HG02852 (cell line): Measurements from ENCODE around the gene DNAJA1.
A peak's percentile ranks its signal among the peaks of the same experiment; 100 is the strongest.

Source experiments
- ATAC-seq: cut with Tn5 transposase; IDR thresholded peaks from one replicate; pipeline ENCODE4 v1.9.1; 2021; ENCODE audit warnings: mild to moderate bottlenecking, moderate library complexity; ENCODE audit not compliant: unreplicated experiment

DNAJA1 gene

DNA sequence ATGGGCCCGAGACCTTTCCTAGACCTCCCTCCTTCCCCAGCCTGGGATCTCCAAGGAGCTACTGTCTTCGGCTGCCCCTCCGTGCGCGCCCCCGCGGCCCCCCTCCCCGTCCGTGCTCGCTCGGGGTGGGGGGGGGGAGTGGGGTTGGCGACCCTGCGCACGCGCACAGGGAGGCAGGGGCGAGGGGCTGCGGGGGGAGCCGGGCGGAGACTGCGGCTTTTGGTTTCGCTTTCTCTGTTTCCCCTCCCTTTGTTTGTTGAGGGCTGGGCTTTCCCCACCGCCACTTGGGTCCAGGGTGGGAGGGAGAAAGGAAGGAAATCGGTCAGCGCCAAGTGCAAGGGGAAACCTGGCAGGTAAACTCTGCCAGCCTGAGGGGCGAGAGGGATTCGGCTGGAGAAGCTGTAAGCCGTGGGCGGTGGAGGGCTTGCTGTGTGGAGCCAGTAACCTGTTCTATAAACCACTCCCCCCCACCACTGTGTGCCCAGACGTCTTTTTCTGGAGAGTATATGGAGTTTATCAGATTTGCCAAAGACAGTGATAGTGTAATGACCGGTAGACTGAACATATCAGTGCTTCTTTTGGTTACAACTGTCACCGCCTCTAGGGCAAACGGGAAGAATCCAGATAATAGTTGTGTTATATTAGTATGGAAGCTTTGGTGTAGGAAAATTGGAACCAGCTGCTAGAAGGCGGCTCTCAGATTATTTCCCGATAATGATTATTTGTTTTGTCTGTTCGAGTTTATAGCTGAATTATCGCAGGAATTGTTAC, 684 bp downstream of the DNAJA1 start:
- peak; percentile 47 for ATAC-seq

DNA sequence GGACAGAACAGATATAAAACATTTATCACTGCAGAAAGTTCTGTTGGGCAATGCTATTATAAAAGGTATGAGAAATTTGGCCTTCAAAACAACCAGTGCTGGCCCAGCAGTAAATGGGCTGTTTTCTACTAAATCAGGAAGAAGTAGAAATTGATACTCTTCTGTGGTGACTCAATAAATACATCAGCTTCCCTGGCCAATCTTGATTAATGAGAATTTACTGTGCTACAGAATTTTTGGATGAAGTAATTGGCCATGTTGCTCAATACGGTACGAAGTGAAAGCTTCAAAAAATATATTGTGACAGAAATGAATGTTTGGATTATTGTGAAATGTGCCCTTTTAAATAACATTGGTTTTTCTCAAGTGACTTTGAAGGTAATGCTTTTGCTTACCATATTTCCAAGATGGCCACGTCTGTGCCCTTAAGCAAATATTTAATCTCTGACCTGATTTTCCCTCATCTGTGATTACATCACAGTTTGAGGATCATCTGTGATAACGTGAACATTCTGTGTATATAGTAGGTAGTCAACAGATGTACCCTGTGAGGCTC, 4.2 kb downstream of the DNAJA1 start:
- no peak for ATAC-seq

DNA sequence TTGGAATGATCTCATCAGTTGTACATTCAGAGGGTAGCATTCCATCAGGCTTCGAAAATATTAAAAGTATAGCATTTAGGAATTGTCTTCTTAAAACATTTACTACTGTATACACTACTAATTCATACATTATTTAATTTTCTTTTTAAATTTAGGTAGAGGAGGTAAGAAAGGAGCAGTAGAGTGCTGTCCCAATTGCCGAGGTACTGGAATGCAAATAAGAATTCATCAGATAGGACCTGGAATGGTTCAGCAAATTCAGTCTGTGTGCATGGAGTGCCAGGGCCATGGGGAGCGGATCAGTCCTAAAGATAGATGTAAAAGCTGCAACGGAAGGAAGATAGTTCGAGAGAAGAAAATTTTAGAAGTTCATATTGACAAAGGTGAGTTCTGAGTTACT, 5.2 kb downstream of the DNAJA1 start:
- ATAC-seq, result no peak

DNA sequence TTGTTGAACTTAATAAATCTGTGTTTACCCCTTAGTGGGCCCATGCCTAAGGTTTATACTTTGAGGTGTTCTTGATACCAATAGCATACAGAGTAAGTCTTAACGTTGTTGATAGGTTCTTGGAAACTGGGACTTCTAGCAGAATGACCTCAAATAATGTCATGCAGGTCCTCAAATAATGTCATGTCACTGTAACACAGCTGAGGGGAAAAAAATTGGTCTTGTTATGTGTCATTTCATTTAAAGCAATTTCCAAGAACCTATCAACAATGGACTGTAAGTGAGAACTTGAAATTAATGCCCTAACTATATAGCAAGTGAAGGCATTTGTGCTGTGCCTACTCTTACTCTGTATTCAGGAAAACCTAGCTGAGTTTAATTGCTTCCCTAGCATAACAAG, 7.2 kb downstream of the DNAJA1 start:
- no peak for ATAC-seq

DNA sequence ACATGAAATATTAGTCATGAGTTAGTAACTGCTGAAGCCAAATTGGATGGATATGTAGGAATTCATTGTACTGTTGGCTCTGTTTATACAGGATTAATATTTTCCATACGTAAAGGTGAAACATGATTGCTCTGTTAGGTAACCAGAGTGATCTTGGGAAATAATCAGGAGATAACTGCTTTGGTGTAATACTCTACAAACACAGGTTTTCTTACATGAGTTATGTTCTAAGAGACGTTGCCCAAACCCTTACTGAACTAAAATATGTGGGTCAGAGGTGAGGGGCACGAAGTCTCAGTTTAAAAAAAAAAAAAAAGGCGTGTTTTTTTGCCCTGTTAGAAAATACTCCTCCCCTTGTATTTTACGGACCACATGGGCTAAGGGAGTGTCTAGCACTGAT, 7.8 kb downstream of the DNAJA1 start:
- ATAC-seq, result no peak

DNA sequence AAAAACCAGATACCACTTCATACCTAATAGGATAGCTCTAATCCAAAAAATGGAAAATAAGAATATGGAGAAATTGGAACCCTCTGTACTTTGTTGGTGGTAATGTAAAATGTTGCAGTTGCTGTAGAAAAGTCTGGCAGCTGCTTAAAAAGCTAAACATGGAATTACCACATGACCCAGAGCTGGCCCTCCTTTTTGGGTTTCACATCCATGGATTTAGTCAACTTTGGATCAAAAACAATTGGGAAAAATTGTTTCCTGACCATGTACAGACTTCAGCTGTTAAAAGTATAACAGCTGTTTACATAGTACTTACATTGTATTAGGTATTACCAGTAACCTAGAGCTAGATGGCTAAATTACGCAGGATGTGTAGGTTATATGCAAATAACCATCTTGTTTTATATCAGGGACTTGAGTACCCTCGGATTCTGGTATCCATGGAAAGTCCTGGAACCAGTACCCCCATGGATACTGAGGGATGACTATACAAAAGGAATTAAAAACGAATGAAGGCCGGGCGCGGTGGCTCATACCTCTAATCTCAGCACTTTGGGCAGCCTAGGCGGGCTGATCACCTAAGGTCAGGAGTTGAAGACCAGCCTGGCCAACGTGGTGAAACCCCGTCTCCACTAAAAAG, 15.8 kb downstream of the DNAJA1 start:
- ATAC-seq, result no peak

DNA sequence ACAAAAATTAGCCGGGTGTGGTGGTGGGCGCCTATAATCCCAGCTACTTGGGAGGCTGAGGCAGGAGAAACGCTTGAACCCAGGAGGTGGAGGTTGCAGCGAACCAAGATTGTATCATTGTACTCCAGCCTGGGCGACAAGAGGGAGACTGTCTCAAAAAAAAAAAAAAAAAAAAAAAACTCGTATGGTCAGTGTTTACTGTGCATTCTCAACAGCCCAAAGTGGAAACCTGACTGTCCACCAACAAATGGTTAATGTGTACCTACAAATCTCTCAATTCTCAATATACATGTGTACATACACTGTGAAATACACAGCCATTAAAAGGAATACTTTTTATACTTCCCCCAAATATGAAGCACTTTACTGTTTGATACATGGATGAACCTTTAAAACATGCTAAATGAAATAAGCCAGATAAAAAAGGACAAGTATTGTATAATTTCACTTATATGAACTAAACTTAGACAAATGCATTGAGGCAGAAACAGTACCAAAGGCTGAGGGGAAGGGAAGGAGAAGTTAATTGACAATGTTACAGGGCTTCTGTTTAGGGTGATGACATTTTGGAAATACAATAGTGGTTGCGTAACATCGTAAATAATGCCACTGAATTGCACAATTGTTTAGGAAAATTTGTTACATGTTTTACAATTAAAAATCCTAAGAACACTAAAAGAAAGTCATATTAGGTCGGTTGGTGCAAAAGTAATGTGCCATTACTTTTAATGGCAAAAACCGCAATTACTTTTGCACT, 16.5 kb downstream of the DNAJA1 start:
- ATAC-seq, result no peak

DNA sequence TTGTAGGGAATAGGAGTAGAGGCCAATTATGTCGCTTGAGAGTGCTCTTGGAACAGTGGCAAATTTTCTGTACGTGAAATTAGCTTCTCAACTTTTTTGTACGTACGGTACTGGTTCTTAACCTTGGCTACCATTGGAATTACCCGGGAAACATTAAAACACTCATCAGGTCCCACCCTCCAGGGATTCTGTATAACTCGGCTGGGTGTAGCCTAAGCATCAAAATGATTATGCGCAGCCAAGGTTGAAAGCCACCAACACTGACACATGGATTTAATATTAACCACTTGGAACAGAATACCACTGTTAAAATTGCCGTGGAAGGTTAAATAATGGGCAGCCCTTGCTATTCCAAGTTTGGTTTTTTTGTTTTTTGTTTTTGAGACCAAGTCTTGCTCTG, 17.4 kb downstream of the DNAJA1 start:
- ATAC-seq, result no peak

DNA sequence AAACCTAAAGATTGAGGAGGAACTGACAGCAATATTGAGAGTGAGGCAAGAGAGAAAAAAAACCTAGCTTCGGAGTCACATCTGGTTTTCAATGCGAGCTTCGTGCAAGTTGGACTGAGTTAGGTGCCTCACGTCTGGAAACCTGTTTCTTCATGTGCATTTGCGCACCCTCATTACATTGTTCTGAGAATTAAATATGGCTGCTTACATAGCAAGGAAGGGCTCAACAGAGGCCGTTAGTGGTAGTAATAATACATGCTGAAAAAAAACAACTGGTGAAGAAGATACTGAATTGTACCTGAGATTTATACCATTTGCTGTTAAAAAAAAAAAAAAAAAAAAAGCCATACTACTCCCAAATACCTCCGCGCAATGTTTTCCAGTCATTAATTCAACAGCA, 18.6 kb downstream of the DNAJA1 start:
- no peak for ATAC-seq

DNA sequence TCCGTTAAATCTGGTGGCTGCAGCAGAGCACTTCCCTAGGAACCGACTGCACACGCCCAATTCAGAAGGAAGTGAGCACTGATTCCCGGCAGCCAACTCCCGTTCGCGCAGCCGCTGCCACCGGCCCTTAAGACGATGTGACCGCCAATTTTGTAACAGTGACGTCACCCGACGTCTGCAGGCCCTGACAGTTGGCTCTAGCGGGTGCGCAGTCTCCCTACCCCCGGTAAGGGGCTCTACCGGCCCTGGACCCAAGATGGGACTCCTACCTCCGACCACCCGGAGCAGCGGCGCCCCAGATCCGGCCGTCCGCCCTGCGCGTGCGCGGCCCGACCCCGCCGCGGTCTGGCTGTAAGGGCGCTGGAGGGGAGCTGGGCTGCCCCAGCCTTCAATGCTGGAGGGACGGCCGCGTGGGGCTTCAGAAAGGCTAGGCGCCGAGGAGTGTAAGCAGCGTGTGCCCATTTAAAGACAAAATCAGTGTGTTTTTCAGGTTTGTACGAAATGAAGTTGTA, 19.1 kb downstream of the DNAJA1 start:
- ATAC-seq, result peak; percentile 77

DNA sequence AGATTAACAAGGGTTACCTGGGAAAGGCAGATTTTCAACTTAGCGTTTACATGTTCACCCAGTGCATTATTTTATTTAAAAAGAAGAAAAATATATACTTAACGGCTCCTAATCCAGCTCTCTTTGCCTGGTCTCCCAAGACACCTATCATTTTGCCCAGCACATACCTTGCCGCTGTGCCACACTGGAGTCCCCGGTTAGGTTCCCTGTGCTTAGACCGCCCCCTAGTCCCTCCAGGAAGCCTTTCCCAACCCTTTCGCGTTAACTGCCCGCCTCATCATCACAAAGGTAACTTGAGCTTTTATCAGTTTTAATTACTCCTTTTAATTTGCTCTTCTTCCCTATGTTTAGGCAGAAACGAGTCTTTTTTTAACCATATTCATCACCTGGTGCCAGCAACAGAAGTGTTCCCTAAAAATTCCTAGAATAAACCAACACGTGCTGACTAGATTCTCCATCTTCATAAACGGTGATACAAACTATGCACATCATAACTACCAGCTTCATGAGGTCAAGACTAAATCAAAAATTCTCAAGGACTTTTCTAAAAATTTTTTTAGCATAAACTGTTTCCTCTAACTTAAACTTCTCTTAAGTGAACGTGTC, 19.7 kb downstream of the DNAJA1 start:
- no peak for ATAC-seq

DNA sequence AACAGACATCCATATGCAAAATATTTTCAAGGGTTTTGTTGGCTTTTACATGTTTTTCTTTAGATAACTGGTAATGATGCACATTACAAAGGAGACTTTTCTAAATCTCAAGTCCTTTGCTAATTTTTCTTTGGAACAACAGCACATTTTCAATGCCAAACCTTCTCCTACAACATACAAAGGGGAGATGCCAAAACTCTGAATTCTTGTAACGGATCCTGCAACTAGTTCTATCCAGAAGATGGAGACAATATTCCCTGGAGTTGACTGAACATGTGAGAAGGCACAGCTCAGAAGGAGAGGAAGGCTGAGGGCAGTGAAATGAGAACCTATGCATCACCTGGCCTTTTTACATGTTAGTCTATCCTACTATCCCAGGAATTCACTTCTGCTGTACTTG, 21.0 kb downstream of the DNAJA1 start:
- ATAC-seq, result no peak

DNA sequence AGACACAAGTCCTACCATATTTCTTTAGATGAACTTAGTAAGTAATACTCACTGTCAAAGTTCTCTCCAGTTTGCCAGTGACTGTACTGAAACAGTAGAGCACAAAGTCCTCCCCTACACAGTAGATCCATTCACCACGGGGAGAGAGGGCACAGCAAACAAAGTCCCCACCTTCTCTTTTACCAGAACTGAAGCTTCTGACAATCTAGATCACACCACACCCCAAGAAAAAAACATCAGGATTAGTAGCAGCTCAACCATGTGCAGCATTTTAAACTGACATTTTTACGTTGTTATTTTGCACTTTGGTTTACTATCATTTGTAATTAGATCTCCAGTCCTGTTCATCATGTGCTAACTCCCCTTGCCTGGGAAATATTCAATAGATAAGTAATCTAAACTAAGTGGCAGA, 23.0 kb downstream of the DNAJA1 start:
- no peak for ATAC-seq

DNA sequence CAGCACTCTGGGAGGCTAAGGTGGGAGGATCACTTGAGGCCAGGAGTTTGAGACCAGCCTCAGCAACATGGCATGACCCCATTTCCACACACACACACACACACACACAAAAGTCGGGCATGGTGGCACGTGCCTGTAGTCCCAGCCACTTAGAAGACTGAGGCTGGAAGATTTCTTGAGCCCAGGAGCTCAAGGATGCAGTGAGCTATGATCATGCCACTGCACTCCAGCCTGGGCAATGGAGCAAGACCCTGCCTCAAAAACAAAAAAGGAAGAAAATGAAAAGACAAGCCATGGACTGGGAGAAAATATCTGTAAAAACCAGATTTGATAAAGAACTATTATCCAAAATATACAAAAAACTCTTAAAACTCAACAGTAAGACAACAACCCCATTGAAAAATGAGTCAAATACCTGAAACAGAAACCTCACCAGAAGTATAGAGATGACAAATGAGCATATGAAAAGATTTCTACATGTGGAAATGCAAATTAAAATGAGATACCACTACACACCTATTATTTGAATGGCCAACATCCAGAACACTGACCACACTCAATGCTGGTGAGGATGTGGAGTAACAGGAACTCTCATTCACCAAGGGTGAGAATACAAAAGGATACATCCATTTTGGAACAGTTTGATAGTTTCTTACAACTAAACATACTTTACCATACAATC, 24.7 kb downstream of the DNAJA1 start:
- ATAC-seq, result peak; percentile 90

DNA sequence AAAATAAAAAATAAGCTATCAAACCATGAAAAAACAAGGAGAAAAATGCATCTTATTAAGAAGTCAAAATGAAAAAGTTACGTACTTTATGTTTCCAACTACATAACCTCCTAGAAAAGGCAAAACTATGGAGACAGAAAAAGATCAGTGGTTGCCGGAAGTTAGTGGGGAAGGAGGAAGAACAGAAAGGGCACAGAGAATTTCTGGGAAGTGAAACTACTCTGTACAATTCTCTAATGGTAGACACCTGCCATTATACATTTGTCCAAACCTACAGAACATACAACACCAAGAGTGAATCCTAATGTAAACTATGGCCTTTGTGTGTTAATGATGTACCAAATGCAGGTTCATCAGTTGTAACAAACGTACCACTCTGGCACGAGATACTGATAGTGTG, 26.1 kb downstream of the DNAJA1 start:
- no peak for ATAC-seq

DNA sequence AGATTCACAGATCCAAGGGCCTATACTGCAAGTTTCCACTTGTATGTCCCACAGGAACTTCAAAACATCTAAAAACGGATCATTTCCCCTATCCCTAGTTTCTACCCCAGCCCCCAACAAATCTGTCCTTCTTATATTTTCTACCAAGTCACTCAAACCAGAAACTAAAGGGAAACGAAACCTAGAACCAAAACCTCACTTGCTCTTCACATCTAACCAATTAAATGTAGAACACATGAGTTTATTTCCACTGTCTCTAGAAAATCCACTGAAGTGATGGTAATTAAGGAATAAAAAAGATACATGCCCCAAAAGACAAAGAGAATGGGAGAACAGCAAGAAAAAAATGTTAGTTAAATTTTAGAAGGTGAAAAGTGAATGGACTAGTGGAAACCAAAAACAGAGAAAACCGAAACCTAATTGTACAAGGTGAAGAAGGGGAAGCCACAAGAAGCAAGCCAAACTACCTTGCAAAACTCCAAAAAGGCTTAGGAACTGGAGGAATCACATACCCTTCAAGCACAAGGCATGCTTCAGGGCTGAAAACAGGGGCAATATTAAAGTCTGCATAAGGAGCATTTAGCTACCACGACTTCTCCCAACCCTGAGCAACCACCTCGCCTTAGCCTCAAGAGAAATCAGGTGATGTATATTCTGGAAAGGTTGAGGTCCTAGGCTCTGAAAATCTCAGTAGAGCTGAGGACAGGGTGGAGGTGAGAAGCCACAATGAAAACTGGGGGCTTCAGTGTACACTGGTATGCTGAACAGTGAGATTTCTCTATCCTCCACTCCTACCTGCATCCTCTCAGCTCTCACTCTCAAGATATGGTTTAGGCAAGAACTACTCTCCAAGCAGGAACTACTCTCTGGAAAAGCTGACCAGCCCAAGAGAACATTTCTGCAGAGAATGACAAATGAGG, 40.3 kb downstream of the DNAJA1 start:
- peak; percentile 80 for ATAC-seq

DNA sequence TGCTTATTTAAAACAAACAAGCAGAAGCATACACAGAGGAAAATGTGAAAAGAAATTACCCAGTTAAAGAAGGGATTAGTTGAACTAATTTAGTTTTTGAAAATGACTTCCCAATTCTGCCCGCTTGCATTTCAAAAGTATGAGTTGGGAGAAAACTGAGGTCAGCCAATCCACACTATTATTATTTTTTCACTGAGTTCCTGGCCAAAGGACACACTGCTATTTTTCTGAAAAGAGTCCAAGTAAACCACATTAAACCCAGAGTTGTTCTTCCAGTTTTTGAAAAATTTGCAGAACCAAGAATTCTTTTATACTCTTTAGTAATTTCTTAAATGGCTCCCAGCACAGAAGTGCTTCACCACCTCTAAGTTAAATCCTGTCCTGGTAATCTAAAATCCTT, 43.9 kb downstream of the DNAJA1 start:
- ATAC-seq, result no peak

DNA sequence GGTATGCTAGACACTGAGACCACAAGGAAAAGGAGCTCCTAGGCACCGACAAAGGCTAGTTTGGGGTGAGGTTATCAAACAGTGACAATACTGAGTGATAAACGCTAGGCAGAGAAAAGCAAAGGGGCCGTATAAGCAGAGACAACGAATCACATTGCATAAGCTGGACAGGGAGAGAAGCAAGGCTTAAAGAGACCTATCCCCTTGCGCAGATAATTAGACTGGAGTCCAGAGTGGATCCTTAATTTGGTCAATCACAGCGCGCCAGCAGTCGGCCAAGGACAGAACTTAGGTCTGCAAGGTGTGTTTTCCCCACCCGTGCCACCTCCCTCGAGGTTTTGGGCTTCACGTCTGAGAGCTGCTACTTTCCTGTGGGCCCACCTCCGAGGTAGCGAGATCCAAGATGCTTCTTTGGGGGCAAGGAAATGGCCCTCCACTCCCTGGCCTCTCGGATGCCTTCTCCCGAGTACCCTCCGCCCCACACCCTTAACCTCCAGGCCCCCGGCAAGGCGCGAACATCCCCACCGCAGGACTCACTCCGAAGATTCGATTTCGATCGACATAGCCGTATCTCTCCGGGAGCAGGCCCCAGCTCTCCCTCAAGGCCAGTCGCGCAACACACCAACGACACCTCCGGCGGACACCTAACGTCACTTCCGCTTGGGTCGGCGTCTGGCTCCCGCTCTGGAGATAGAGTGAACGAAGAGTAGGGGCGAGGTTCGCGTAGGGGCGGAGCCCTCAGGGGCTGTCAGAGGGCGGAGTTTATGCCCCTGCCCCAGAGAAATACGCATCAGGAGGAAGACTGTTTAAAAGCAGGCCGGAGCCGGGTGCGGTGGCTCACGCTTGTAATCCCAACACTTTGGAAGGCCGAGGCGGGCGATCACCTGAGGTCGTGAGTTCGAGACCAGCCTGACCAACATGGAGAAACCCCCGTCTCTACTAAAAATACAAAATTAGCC, 51.3 kb downstream of the DNAJA1 start, which contains the start of gene SMU1:
TSS of gene SMU1 (minus strand) at position 629 of the 959 bp plus-strand sequence. CDS start at position 563, 66 bp downstream.
- ATAC-seq, result peak; percentile 98
